PFSK-1 (cell line): Measurements from ENCODE around the gene LRIT2.

Experiments
- FOXP2 ChIP-seq: optimal IDR thresholded peaks from 2 replicates; pipeline ENCODE3; 2011; ENCODE audit warnings: borderline replicate concordance, control low read depth, inconsistent platforms; ENCODE audit not compliant: insufficient read depth; ENCODE audit errors: extremely low read length, extremely low read depth
- POLR2AphosphoS5 ChIP-seq: IDR thresholded peaks from 2 replicates; pipeline ENCODE4 v1.6.1; 2012; ENCODE audit warnings: low read depth, mild to moderate bottlenecking, control low read depth, low read length, moderate library complexity
- SIN3A ChIP-seq: IDR thresholded peaks from 2 replicates; pipeline ENCODE4 v1.6.1; 2012; ENCODE audit warnings: mild to moderate bottlenecking, low read length, moderate library complexity, borderline replicate concordance; ENCODE audit not compliant: insufficient read depth
- TAF1 ChIP-seq: IDR thresholded peaks from 2 replicates; pipeline ENCODE4 v1.6.1; 2012; ENCODE audit warnings: low read length, control low read depth, borderline replicate concordance; ENCODE audit not compliant: insufficient read depth
- TF ChIP-seq, protein P1 (sequence below), 2 experiments: IDR thresholded peaks; 2 replicates each; pipeline versions ENCODE4 v1.6.1 to v1.8.0; 2011 to 2012; ENCODE audit warnings: low read depth in 2 of 2, low read length in 2 of 2, control low read depth in 1 of 2, inconsistent platforms in 1 of 2, mild to moderate bottlenecking in 1 of 2, moderate library complexity in 1 of 2; ENCODE audit not compliant: insufficient read depth in 1 of 2

Gene LRIT2

GRCh38 chr10:84201244-84201606, 24.1 kb downstream of the LRIT2 start:
- TF ChIP-seq FOXP2 (no peak), POLR2AphosphoS5 (no peak), TAF1 (no peak), SIN3A (no peak)
- TF ChIP-seq, protein P1, sequence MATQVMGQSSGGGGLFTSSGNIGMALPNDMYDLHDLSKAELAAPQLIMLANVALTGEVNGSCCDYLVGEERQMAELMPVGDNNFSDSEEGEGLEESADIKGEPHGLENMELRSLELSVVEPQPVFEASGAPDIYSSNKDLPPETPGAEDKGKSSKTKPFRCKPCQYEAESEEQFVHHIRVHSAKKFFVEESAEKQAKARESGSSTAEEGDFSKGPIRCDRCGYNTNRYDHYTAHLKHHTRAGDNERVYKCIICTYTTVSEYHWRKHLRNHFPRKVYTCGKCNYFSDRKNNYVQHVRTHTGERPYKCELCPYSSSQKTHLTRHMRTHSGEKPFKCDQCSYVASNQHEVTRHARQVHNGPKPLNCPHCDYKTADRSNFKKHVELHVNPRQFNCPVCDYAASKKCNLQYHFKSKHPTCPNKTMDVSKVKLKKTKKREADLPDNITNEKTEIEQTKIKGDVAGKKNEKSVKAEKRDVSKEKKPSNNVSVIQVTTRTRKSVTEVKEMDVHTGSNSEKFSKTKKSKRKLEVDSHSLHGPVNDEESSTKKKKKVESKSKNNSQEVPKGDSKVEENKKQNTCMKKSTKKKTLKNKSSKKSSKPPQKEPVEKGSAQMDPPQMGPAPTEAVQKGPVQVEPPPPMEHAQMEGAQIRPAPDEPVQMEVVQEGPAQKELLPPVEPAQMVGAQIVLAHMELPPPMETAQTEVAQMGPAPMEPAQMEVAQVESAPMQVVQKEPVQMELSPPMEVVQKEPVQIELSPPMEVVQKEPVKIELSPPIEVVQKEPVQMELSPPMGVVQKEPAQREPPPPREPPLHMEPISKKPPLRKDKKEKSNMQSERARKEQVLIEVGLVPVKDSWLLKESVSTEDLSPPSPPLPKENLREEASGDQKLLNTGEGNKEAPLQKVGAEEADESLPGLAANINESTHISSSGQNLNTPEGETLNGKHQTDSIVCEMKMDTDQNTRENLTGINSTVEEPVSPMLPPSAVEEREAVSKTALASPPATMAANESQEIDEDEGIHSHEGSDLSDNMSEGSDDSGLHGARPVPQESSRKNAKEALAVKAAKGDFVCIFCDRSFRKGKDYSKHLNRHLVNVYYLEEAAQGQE (IDR thresholded peaks at IDR 0.05; ENCODE audit: insufficient read depth in 1 of 2, low read depth in 2 of 2, low read length in 2 of 2) = no peak

DNA sequence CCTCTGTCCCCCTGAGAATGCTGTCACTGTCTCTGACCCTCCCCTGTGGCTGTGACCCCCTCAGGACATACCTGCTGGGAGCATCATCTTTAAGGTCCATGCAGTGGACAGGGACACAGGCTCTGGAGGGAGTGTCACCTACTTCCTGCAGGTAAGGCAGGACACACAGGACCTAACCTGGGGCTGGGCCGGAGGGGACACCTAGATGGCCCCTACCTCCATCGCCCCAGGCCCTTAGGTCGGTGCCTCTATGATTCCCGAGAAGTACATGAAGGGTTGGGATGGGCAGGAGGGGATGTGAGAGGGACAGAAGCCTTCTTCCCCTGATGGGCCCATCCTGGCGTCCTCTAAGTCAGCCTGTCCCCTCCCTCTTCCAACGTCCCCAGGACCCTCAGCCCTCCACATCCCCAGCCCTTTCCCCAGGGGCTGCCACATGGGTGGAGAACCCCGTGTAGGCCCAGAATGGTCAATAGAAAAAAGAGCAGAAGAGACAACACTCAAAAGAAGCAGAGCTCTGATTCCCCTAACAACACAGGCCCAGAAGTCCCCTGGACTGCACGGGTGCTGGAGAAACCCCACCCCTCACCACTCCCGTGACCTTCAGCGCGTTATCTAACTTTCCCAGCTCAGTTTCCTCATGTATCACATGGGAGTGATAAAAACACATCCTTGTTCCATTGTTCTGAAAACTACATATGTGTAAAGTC, 24.7 kb downstream of the LRIT2 start:
- TF ChIP-seq POLR2AphosphoS5 (no peak), SIN3A (no peak), FOXP2 (no peak)

- no peak for TF ChIP-seq POLR2AphosphoS5
- TF ChIP-seq SIN3A = no peak
- TF ChIP-seq, protein P1 (IDR thresholded peaks at IDR 0.05; ENCODE audit: insufficient read depth in 1 of 2, low read depth in 2 of 2, low read length in 2 of 2) = no peak
- TF ChIP-seq TAF1 = no peak
- TF ChIP-seq FOXP2 = no peak
These were observed 27.0 kb downstream of the LRIT2 start for GRCh38 chr10:84198206-84198915.

DNA sequence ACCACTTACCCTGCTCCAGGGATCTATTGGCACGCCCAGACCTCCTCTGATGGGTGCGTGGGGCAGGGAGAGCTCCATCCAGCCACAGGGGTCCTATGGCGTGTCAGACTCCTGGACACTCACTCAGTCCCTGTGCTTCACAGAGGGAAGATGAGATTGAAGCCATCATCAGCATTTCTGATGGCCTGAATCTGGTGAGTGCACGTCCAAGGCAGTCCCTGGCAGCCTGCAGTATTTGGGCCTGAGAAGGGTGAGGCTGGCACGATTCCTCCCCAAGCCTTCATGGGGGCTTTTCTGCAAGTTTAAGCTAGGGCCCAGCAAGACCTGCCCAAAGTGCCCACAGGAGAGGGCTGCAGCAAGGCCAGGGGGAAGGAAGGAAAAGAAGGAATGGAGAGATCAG, 27.7 kb downstream of the LRIT2 start:
- TF ChIP-seq TAF1 = no peak
- TF ChIP-seq SIN3A = no peak
- TF ChIP-seq POLR2AphosphoS5 = no peak
- TF ChIP-seq FOXP2 = no peak
- TF ChIP-seq, protein P1 (IDR thresholded peaks at IDR 0.05; ENCODE audit: insufficient read depth in 1 of 2, low read depth in 2 of 2, low read length in 2 of 2) = no peak

DNA sequence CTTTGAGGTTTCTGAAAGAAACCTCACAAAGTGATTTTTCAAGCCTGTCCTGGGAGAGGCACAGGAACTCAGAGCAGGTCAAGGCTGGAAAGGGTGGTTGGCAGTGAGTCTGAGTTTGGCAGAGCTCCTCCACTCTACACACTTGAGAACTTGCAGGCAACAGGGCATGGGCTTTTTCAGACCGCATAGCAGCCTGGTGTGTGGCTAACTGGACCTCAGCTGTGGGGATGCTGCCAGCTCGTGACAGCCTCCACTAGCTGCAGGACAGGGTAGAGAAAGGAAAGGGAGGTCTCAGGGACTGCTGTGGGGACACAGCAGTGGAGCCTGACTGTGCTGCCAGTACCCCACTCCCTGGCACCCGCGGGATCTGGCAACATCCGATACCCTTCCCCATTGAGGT, 28.4 kb downstream of the LRIT2 start:
- TF ChIP-seq FOXP2 (no peak), SIN3A (no peak), POLR2AphosphoS5 (no peak), TAF1 (no peak)
- TF ChIP-seq, protein P1 (IDR thresholded peaks at IDR 0.05; ENCODE audit: insufficient read depth in 1 of 2, low read depth in 2 of 2, low read length in 2 of 2) = no peak
